CD4-positive, alpha-beta T cell (primary cell): ENCODE measurements around the gene CEACAM16. TPM values are rescaled to one million over a fixed set of nuclear protein-coding genes. Genes with fewer than 3 reads are reported as not detected.

Experiments
- ATAC-seq: fragments of 200-7000 bp; cut with Tn5 transposase; one replicate; pipeline ENCODE4 v1.10.0; 2022; ENCODE audit warnings: mild to moderate bottlenecking; ENCODE audit not compliant: poor library complexity
- CTCF ChIA-PET: fragments of 350-600 bp; sonication (Branson Sonifier 250); formaldehyde crosslinking; loops from one replicate; lab custom pipeline; 2021; ENCODE audit warnings: antibody characterized with exemption, inconsistent platforms; lab: Charles Lee
- POLR2A ChIA-PET: fragments of 350-600 bp; sonication (Branson Sonifier 250); formaldehyde crosslinking; loops from one replicate; lab custom pipeline; 2021; ENCODE audit warnings: antibody characterized with exemption, inconsistent platforms; lab: Charles Lee
- DNase-seq, 14 experiments: peaks; one replicate each; pipeline ENCODE4 v3.0.0-alpha.2; 2013 to 2020; ENCODE audit warnings: mixed read lengths in 2 of 14
- H3K27ac ChIP-seq, 2 donors: one replicate each; pipeline versions ENCODE4 v1.5.1 to v1.7.0; 2013; ENCODE audit warnings: low read length in 2 of 2, low read depth in 1 of 2, mild to moderate bottlenecking in 1 of 2
- H3K27me3 ChIP-seq, 2 experiments: 1 replicate in 1 of 2; 2 replicates in 1 of 2; pipeline versions ENCODE4 v1.6.1 to v1.7.0; 2013; ENCODE audit warnings: low read length in 2 of 2, control low read depth in 1 of 2, mild to moderate bottlenecking in 1 of 2, moderate library complexity in 1 of 2; ENCODE audit not compliant: insufficient read depth in 2 of 2, control insufficient read depth in 1 of 2
- H3K36me3 ChIP-seq: one replicate; pipeline ENCODE4 v1.6.1; 2013; ENCODE audit warnings: low read length, control low read depth; ENCODE audit not compliant: insufficient read depth
- H3K4me1 ChIP-seq: one replicate; pipeline ENCODE4 v1.6.1; 2013; ENCODE audit warnings: low read length, control low read depth; ENCODE audit not compliant: insufficient read depth
- H3K4me3 ChIP-seq: one replicate; pipeline ENCODE4 v1.5.1; 2013; ENCODE audit warnings: mild to moderate bottlenecking, low read length, moderate library complexity
- H3K9me3 ChIP-seq, 2 experiments: 1 replicate in 1 of 2; 2 replicates in 1 of 2; pipeline versions ENCODE4 v1.6.1 to v1.7.0; 2013; ENCODE audit warnings: low read length in 2 of 2, mild to moderate bottlenecking in 2 of 2, control low read depth in 1 of 2, moderate library complexity in 1 of 2; ENCODE audit not compliant: control insufficient read depth in 1 of 2, insufficient read depth in 1 of 2
- H3K27ac Mint-ChIP-seq: one replicate; pipeline ENCODE4 v1.8.0; 2020; ENCODE audit warnings: mixed read lengths
- H3K27me3 Mint-ChIP-seq: one replicate; pipeline ENCODE4 v1.8.0; 2021; ENCODE audit warnings: mixed read lengths
- H3K36me3 Mint-ChIP-seq: one replicate; pipeline ENCODE4 v1.8.0; 2021; ENCODE audit warnings: low read depth, mixed read lengths
- H3K4me1 Mint-ChIP-seq: one replicate; pipeline ENCODE4 v1.8.0; 2021; ENCODE audit warnings: low read depth, mixed read lengths
- H3K4me3 Mint-ChIP-seq: one replicate; pipeline ENCODE4 v1.8.0; 2020; ENCODE audit warnings: mild to moderate bottlenecking, mixed read lengths
- H3K9me3 Mint-ChIP-seq: one replicate; pipeline ENCODE4 v1.8.0; 2020; ENCODE audit warnings: mixed read lengths
- CTCF ChIP-seq: fragments of 200-600 bp; IDR thresholded peaks from one replicate; pipeline ENCODE4 v1.8.0; 2022; ENCODE audit warnings: antibody characterized with exemption, mild to moderate bottlenecking
- intact Hi-C, 2 experiments: fragments of 100-400 bp; cut with DNase I in 1 of 2; cut with micrococcal nuclease in 1 of 2; formaldehyde crosslinking; loops; one replicate each; pipeline versions ENCODE4 v1.15.1 to v1.9.0; 2023 to 2025; cut with DNase I, micrococcal nuclease
- total RNA-seq, 174 experiments: library from RNA in 2 of 174; stranded (reverse) in 2 of 174; gene quantifications; one replicate each; pipeline ENCODE4 v1.2.3 and lab custom pipeline; 2021 to 2026

CEACAM16 gene
- total RNA-seq, 2 experiments from 2014 or later = not detected

- no peak overlapping the region for H3K4me3 Mint-ChIP-seq
- Histone ChIP-seq H3K36me3 (no peaks in the 10 kb centered on the region), H3K27me3 (no peaks in the 10 kb centered on the region), H3K4me1 (peaks cover 8% of the 10 kb centered on the region), H3K27ac (no peak overlapping the region), H3K9me3 (no peaks in the 10 kb centered on the region), H3K4me3 (no peak overlapping the region)
- H3K27ac Mint-ChIP-seq = no peak overlapping the region
- no peaks in the 10 kb centered on the region for H3K36me3 Mint-ChIP-seq
- POLR2A ChIA-PET = no interaction called here
- peaks cover 17% of the 10 kb centered on the region for H3K4me1 Mint-ChIP-seq
- CTCF ChIA-PET = interaction anchor here (1.1 kb wide), 1 partner anchor 86 kb away, joined by 4 read pairs; no protein-coding TSS in a partner anchor
- TF ChIP-seq CTCF = no peak
- ATAC-seq (no peak), DNase-seq (peak in 4 of 14 experiments; percentile 5 to 52 (median 22))
- intact Hi-C loops = no loop called here
- peaks cover 28% of the 10 kb centered on the region for H3K27me3 Mint-ChIP-seq
- no peaks in the 10 kb centered on the region for H3K9me3 Mint-ChIP-seq
Measured at GRCh38 chr19:44684892-44685863, 13.8 kb upstream of the CEACAM16 start.

GRCh38 chr19:44685877-44686276, 13.1 kb upstream of the CEACAM16 start:
- CTCF ChIA-PET = interaction anchor here (0.7 to 1.1 kb wide), 2 partner anchors 85 to 1355 kb away, joined by 3 to 4 read pairs; partner anchors contain the start of gene IGFL4
- intact Hi-C loops = no loop called here

GRCh38 chr19:44686896-44687295, 12.1 kb upstream of the CEACAM16 start:
- ATAC-seq (no peak), DNase-seq (no peak)
- H3K27ac Mint-ChIP-seq = no peak overlapping the region
- intact Hi-C loops = no loop called here
- Histone ChIP-seq H3K9me3 (no peaks in the 10 kb centered on the region), H3K36me3 (no peaks in the 10 kb centered on the region), H3K4me3 (no peak overlapping the region), H3K4me1 (peaks cover 16% of the 10 kb centered on the region), H3K27me3 (no peaks in the 10 kb centered on the region), H3K27ac (no peak overlapping the region)
- CTCF ChIA-PET = interaction anchor here (5.2 kb wide), 1 partner anchor 37 kb away, joined by 49 read pairs; no protein-coding TSS in a partner anchor
- no peak for TF ChIP-seq CTCF
- no peaks in the 10 kb centered on the region for H3K9me3 Mint-ChIP-seq
- H3K4me1 Mint-ChIP-seq = peaks cover 19% of the 10 kb centered on the region
- POLR2A ChIA-PET = no interaction called here
- H3K36me3 Mint-ChIP-seq = no peaks in the 10 kb centered on the region
- peaks cover 23% of the 10 kb centered on the region for H3K27me3 Mint-ChIP-seq
- H3K4me3 Mint-ChIP-seq = no peak overlapping the region

More at GRCh38 chr19:44685877-44686276, 13.1 kb upstream of the CEACAM16 start:
- no peak for TF ChIP-seq CTCF
- H3K27ac ChIP-seq = no peak overlapping the region
- H3K4me1 ChIP-seq = peaks cover 8% of the 10 kb centered on the region
- peaks cover 17% of the 10 kb centered on the region for H3K4me1 Mint-ChIP-seq
- peak in 3 of 14 experiments; percentile 7 to 52 (median 48) for DNase-seq
- H3K36me3 ChIP-seq = no peaks in the 10 kb centered on the region
- H3K9me3 Mint-ChIP-seq = no peaks in the 10 kb centered on the region
- H3K4me3 Mint-ChIP-seq = no peak overlapping the region
- H3K27ac Mint-ChIP-seq = no peak overlapping the region
- H3K36me3 Mint-ChIP-seq = no peaks in the 10 kb centered on the region
- POLR2A ChIA-PET = no interaction called here
- no peaks in the 10 kb centered on the region for H3K27me3 ChIP-seq
- H3K9me3 ChIP-seq = no peaks in the 10 kb centered on the region
- no peak overlapping the region for H3K4me3 ChIP-seq
- peaks cover 23% of the 10 kb centered on the region for H3K27me3 Mint-ChIP-seq
- no peak for ATAC-seq
